BLaER1 treated with 17β-estradiol and CSF1 and Interleukin-3, amounts not matched to agents 10 nM and 100 nM (cell line): ENCODE measurements around the gene SETDB2.

Experiments
- H3K27ac ChIP-seq, 11 experiments: shearing (Covaris generic); formaldehyde crosslinking; 2 replicates each; pipeline ENCODE4 v1.8.1; 2022
- H3K27me3 ChIP-seq, 11 experiments: shearing (Covaris generic); formaldehyde crosslinking; 2 replicates each; pipeline ENCODE4 v1.8.1; 2022
- H3K36me3 ChIP-seq, 11 experiments: shearing (Covaris generic); formaldehyde crosslinking; 2 replicates each; pipeline ENCODE4 v1.8.1; 2022
- H3K4me1 ChIP-seq, 10 experiments: shearing (Covaris generic); formaldehyde crosslinking; 2 replicates each; pipeline ENCODE4 v1.8.1; 2022
- H3K4me2 ChIP-seq, 11 experiments: shearing (Covaris generic); formaldehyde crosslinking; 2 replicates each; pipeline ENCODE4 v1.8.1; 2022
- H3K4me3 ChIP-seq, 10 experiments: shearing (Covaris generic); formaldehyde crosslinking; 2 replicates each; pipeline ENCODE4 v1.8.1; 2022
- H3K9ac ChIP-seq, 11 experiments: shearing (Covaris generic); formaldehyde crosslinking; 2 replicates each; pipeline ENCODE4 v1.8.1; 2022
- H3K9me3 ChIP-seq, 11 experiments: shearing (Covaris generic); formaldehyde crosslinking; replicated peaks in 1 of 11; 2 replicates each; pipeline ENCODE4 v1.8.1; 2022
- H4K20me1 ChIP-seq, 11 experiments: shearing (Covaris generic); formaldehyde crosslinking; 2 replicates each; pipeline ENCODE4 v1.8.1; 2022
- Cebpa-rat ChIP-seq, 11 experiments: shearing (Covaris generic); IDR thresholded peaks; 2 replicates each; pipeline ENCODE4 v1.8.1; 2022

Gene SETDB2

DNA sequence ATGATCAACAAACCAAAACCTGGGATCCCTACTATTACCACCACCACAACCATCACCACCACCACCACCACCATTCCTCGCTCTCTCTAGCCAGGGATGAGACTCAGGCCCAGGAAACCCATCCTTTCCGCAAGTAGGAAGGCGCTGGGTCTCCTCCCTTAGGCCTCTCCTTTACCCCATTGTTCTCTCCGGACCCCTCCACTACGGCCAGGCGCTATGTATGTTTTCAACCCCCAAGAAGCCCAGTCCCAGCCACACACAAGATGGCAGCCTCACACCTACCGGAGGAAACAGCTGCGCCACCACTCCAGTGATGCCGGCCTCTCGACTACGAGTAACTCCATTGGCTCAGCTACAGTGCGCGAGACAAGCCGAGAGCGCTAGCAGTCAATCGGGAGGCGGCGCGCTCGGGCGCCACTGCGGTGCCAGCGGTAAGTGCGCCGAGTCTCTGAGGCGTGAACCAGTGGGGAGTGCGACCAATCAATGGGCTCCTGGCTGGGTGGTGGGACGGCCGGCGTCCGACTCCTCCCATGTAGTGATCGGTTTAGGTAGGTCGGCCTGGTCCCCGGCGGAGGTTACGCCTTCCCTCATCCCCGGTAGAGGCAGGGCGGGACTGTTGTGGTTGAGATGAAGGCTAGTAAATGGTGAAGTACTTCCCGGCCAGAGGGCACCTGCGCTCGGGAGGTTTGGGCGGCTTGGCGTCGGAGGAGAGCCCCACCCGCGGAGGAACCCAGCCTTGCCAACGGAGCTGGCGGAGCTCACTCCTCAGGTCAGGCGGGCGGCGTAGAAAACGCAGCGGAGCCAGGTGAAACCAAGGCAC is at the start of gene SETDB2, which contains the start of gene CAB39L:
Gene SETDB2 (plus strand): TSS at position 571 of the 820 bp plus-strand sequence. CDS start 7,620 bp downstream, outside the sequence.
Gene CAB39L (minus strand): TSS at position 361 of the 820 bp plus-strand sequence. CDS start 61,154 bp downstream, outside the sequence.
- H4K20me1 ChIP-seq, result no peaks in the 10 kb centered on the region; a peak in 1 of 22 replicates
- H3K36me3 ChIP-seq, result peaks cover 0 to 12% (median 6%) of the 10 kb centered on the region in 11 experiments; a peak in 7 of 22 replicates
- TF ChIP-seq Cebpa-rat (IDR thresholded peaks at IDR 0.05), result no peak
- H3K4me3 ChIP-seq, result peak within 1 kb of the TSS; percentile 73 to 91 (median 80)
- H3K4me2 ChIP-seq, result peak within 1 kb of the TSS; percentile 78 to 91 (median 86)
- H3K9ac ChIP-seq, result peak within 1 kb of the TSS; percentile 80 to 97 (median 88)
- peaks cover 0 to 21% (median 10%) of the 10 kb centered on the region in 11 experiments; a peak in 11 of 22 replicates for H3K9me3 ChIP-seq
- peak within 1 kb of the TSS; percentile 79 to 99 (median 89) for H3K27ac ChIP-seq
- peaks cover 11 to 45% (median 37%) of the 10 kb centered on the region in 10 experiments for H3K4me1 ChIP-seq
- H3K27me3 ChIP-seq, result no peaks in the 10 kb centered on the region

DNA sequence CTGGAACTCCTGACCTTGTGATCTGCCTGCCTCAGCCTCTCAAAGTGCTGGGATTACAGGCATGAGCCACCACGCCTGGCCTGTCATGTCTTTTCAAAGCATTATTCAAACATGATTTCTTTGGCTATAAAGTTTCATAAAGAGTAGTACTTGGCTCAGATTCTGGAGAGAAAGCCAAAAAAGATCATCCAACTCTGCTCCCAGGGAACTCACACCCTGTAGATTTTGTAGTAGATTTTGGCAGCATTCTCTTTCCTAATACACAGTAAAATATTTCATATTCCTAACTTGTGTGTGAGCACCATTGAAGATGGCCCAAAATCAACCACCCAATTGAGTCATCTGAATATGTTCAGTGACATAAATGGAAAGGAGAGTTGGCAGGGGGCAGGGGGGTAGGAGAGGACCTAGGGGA is 48.6 kb upstream of the SETDB2 start:
- Histone ChIP-seq H4K20me1 (no peaks in the 10 kb centered on the region), H3K36me3 (no peaks in the 10 kb centered on the region), H3K4me2 (no peak overlapping the region), H3K9ac (no peak overlapping the region), H3K4me1 (no peaks in the 10 kb centered on the region), H3K4me3 (no peak overlapping the region), H3K9me3 (peaks cover 0 to 5% (median 0%) of the 10 kb centered on the region in 11 experiments; a peak in 1 of 22 replicates), H3K27me3 (no peaks in the 10 kb centered on the region), H3K27ac (no peak overlapping the region)
- TF ChIP-seq Cebpa-rat (IDR thresholded peaks at IDR 0.05), result no peak

GRCh38 chr13:49395878-49396380 is 48.1 kb upstream of the SETDB2 start:
- Histone ChIP-seq H3K36me3 (no peaks in the 10 kb centered on the region), H4K20me1 (no peaks in the 10 kb centered on the region), H3K4me3 (no peak overlapping the region), H3K27me3 (no peaks in the 10 kb centered on the region), H3K9ac (no peak overlapping the region), H3K27ac (no peak overlapping the region), H3K9me3 (peaks cover 0 to 5% (median 0%) of the 10 kb centered on the region in 11 experiments; a peak in 1 of 22 replicates), H3K4me2 (no peak overlapping the region), H3K4me1 (no peaks in the 10 kb centered on the region)
- no peak for TF ChIP-seq Cebpa-rat (IDR thresholded peaks at IDR 0.05)

DNA sequence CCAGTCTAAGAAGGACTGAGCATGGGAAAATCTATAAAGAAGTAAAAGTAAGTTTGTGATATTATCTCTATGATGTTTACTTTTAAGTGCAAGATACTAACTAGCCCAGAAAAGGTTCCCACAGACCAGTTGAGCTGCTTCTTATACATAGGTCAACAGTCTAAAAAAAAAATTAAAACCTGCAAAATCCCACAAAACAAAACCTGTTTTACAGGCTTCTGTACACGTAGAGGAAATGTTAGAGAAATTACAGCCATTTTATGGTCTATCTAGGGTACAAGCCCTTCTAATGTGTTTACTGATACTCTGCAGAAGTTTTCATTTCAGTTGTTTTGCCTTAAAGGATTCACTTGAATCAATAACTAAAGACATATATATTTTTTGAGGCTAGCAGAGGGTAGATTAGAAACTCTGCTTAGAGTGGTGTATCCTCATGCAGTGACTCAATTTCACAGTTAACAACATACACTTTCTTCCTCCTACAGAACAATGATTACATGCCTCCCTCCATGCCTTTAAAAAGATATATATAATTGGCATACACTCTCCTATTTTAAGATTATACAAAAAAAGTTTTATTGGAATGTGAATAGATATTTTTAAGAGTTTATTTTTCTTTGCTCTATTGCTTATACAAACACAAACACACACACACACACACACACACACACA is 44.1 kb upstream of the SETDB2 start:
- TF ChIP-seq Cebpa-rat (IDR thresholded peaks at IDR 0.05), result no peak
- no peaks in the 10 kb centered on the region for H3K4me1 ChIP-seq
- H3K9me3 ChIP-seq, result peaks cover 11 to 15% (median 13%) of the 10 kb centered on the region in 11 experiments
- no peak overlapping the region for H3K9ac ChIP-seq
- no peak overlapping the region for H3K4me2 ChIP-seq
- H3K4me3 ChIP-seq, result no peak overlapping the region
- H3K27ac ChIP-seq, result no peak overlapping the region
- H4K20me1 ChIP-seq, result no peaks in the 10 kb centered on the region
- H3K36me3 ChIP-seq, result peaks cover 0 to 8% (median 4%) of the 10 kb centered on the region in 11 experiments; a peak in 9 of 22 replicates
- H3K27me3 ChIP-seq, result no peaks in the 10 kb centered on the region

GRCh38 chr13:49400755-49401659 is 43.1 kb upstream of the SETDB2 start:
- Histone ChIP-seq H3K9me3 (peaks cover 16 to 24% (median 20%) of the 10 kb centered on the region in 11 experiments), H3K36me3 (peaks cover 0 to 8% (median 4%) of the 10 kb centered on the region in 11 experiments; a peak in 9 of 22 replicates), H3K4me3 (no peak overlapping the region), H3K9ac (no peak overlapping the region), H3K27me3 (no peaks in the 10 kb centered on the region), H4K20me1 (no peaks in the 10 kb centered on the region), H3K4me1 (no peaks in the 10 kb centered on the region), H3K27ac (no peak overlapping the region), H3K4me2 (no peak overlapping the region)
- TF ChIP-seq Cebpa-rat (IDR thresholded peaks at IDR 0.05), result no peak

DNA sequence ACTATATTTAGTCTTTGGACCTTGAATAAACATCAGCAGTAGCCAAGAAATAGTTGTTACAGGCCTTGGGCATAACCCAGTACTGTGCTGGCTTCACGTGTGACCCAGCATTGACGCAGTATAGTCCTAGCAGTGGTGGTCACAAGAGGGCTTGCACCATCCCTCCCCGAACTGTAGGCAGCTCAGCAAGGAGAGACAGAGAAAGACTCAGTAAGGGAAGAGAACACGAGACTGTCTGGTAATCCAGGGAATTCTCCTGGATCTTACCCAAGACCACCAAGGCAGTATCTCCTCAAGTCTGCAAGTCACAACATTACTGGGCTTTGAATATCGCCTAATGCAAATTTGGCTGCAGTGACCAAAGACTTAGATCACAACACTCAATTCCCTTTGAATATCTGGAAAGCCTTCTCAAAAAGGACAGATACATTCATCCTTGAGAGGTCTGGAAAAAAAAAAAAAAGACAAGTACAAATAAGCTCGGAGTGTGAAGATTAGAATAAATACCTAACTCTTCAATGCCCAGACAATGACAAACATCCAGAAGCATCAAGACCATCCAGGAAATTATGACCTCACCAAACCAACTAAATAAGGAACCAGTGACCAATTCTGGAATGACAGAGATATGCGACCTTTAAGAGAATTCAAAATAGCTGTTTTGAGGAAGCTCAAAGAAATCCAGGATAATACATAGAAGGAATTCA is 39.9 kb upstream of the SETDB2 start:
- H4K20me1 ChIP-seq, result no peaks in the 10 kb centered on the region
- no peak for TF ChIP-seq Cebpa-rat (IDR thresholded peaks at IDR 0.05)
- H3K4me3 ChIP-seq, result no peak overlapping the region
- H3K27ac ChIP-seq, result no peak overlapping the region
- H3K36me3 ChIP-seq, result peaks cover 0 to 8% (median 4%) of the 10 kb centered on the region in 11 experiments; a peak in 9 of 22 replicates
- H3K4me1 ChIP-seq, result no peaks in the 10 kb centered on the region
- no peaks in the 10 kb centered on the region for H3K27me3 ChIP-seq
- no peak overlapping the region for H3K4me2 ChIP-seq
- peaks cover 16 to 25% (median 20%) of the 10 kb centered on the region in 11 experiments for H3K9me3 ChIP-seq
- no peak overlapping the region for H3K9ac ChIP-seq

GRCh38 chr13:49404703-49405020 is 39.4 kb upstream of the SETDB2 start:
- Histone ChIP-seq H3K27me3 (no peaks in the 10 kb centered on the region), H3K27ac (no peak overlapping the region), H4K20me1 (no peaks in the 10 kb centered on the region), H3K4me3 (no peak overlapping the region), H3K9me3 (peaks cover 16 to 25% (median 20%) of the 10 kb centered on the region in 11 experiments), H3K36me3 (peaks cover 0 to 8% (median 4%) of the 10 kb centered on the region in 11 experiments; a peak in 9 of 22 replicates), H3K9ac (no peak overlapping the region), H3K4me1 (no peaks in the 10 kb centered on the region), H3K4me2 (no peak overlapping the region)
- no peak for TF ChIP-seq Cebpa-rat (IDR thresholded peaks at IDR 0.05)

DNA sequence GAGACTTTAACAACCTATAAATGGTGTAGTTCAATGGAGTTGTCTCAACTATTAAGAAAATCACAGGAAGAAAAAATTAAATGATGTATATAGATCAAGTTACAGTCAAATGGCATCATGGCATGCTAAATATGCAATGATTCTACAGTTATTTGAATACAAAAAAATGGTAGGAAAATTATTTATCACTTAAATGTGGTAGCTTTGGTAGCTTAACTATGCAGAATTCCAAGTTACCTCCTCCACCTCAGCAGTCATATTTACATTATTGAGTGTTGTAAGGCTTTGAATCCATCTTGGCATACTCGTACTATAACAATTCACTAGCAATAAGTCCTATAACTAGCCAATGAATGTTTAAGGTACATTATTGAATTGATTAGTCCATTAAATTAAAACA is 37.0 kb upstream of the SETDB2 start:
- peaks cover 16 to 25% (median 20%) of the 10 kb centered on the region in 11 experiments for H3K9me3 ChIP-seq
- no peaks in the 10 kb centered on the region for H3K4me1 ChIP-seq
- no peak overlapping the region for H3K4me2 ChIP-seq
- H4K20me1 ChIP-seq, result no peaks in the 10 kb centered on the region
- no peak overlapping the region for H3K27ac ChIP-seq
- no peak overlapping the region for H3K4me3 ChIP-seq
- peaks cover 0 to 8% (median 4%) of the 10 kb centered on the region in 11 experiments; a peak in 9 of 22 replicates for H3K36me3 ChIP-seq
- no peak for TF ChIP-seq Cebpa-rat (IDR thresholded peaks at IDR 0.05)
- H3K9ac ChIP-seq, result no peak overlapping the region
- H3K27me3 ChIP-seq, result no peaks in the 10 kb centered on the region
